Motor neuron (in vitro differentiated cells): Measurements from ENCODE around the gene RALY. TPM values are rescaled to one million over a fixed set of nuclear protein-coding genes. Genes with fewer than 3 reads are reported as not detected.

Experiments
- ATAC-seq, 8 experiments: fragments of 200-7000 bp; cut with Tn5 transposase; replicated peaks in 6 of 8; 2 replicates each; pipeline ENCODE4 v1.8.0; 2021; ENCODE audit warnings: mild to moderate bottlenecking in 8 of 8, moderate library complexity in 8 of 8
- H3K27ac ChIP-seq, 2 donors: fragments of 250-450 bp; sonication (Bioruptor Pico); 2 replicates each; pipeline ENCODE4 v1.9.0; 2021; ENCODE audit warnings: antibody characterized with exemption in 2 of 2, mild to moderate bottlenecking in 2 of 2, moderate library complexity in 1 of 2
- H3K4me1 ChIP-seq, 2 donors: fragments of 250-450 bp; sonication (Bioruptor Pico); replicated peaks in 1 of 2; 2 replicates each; pipeline ENCODE4 v1.6.1; 2021; ENCODE audit warnings: antibody characterized with exemption in 2 of 2, mild to moderate bottlenecking in 2 of 2, moderate library complexity in 1 of 2
- H3K4me3 ChIP-seq, 5 donors: fragments of 250-450 bp; sonication (Bioruptor Pico); 2 replicates each; pipeline ENCODE4 v1.9.0; 2021; ENCODE audit warnings: antibody characterized with exemption in 5 of 5, mild to moderate bottlenecking in 5 of 5, moderate library complexity in 4 of 5
- WGBS, 10 experiments: fragments of 450-650 bp; shearing (Covaris generic); methylation state at CpG; one replicate each; pipeline ENCODE4 v1.0.0; 2022; 5-methylcytosine and 5-hydroxymethylcytosine counted together
- in situ Hi-C, 9 experiments: fragments of 400-800 bp; cut with MboI; loops; one replicate each; pipeline ENCODE4 v1.15.0; 2021; ENCODE audit warnings: low sequenced_read_pairs in 9 of 9, low pct_unique_long_range_greater_than_20kb in 2 of 9; ENCODE audit not compliant: unreplicated experiment in 9 of 9
- total RNA-seq, 8 experiments: library from RNA; unstranded; fragments of 300-600 nt; gene quantifications; 2 replicates each; pipeline versions ENCODE4 v1.2.3 to v1.2.4, GENCODE V29; 2022

RALY gene
- total RNA-seq, 8 experiments from 2014 or later: 59.8 to 155 (median 76.3) TPM

- Histone ChIP-seq H3K4me3 (no peak overlapping the region), H3K27ac (no peak overlapping the region), H3K4me1 (peaks cover 5 to 10% of the 10 kb centered on the region in 2 donors)
- WGBS, 10 experiments: 60 to 100% (median 100%) methylated on average over 1 of the region's 1 CpG; no CpG with 5 or more reads in 4 of the 10 experiments
- in situ Hi-C loops: no loop called here
- no peak for ATAC-seq
Observed at GRCh38 chr20:34011275-34011674, 17.6 kb downstream of the RALY start.

- no peak for ATAC-seq
- H3K4me1 ChIP-seq: peaks cover 14 to 15% of the 10 kb centered on the region in 2 donors
- in situ Hi-C loops: no loop called here
- H3K4me3 ChIP-seq: no peak overlapping the region
- WGBS, 10 experiments: 77 to 98% (median 80%) methylated on average over 5 of the region's 5 CpGs; no CpG with 5 or more reads in 2 of the 10 experiments
- no peak overlapping the region for H3K27ac ChIP-seq
Observed at GRCh38 chr20:34012330-34012729, 18.6 kb downstream of the RALY start.

GRCh38 chr20:34012735-34013134 is 19.0 kb downstream of the RALY start:
- Histone ChIP-seq H3K4me1 (peaks cover 18 to 20% of the 10 kb centered on the region in 2 donors), H3K4me3 (no peak overlapping the region), H3K27ac (no peak overlapping the region)
- in situ Hi-C loops: no loop called here
- WGBS, 10 experiments: 40 to 100% (median 88%) methylated on average over 1 to 3 of the region's 3 CpGs
- ATAC-seq: no peak

- WGBS, 10 experiments: 50 to 100% (median 100%) methylated on average over 1 to 2 of the region's 2 CpGs; no CpG with 5 or more reads in 2 of the 10 experiments
- in situ Hi-C loops: no loop called here
- peaks cover 21 to 26% of the 10 kb centered on the region in 2 donors for H3K4me1 ChIP-seq
- ATAC-seq: peak in 1 of 8 experiments; percentile 25
- H3K4me3 ChIP-seq: no peak overlapping the region
- H3K27ac ChIP-seq: no peak overlapping the region
Observed at GRCh38 chr20:34013554-34013953, 19.8 kb downstream of the RALY start.

- Histone ChIP-seq H3K4me1 (peaks cover 21 to 26% of the 10 kb centered on the region in 2 donors), H3K27ac (no peak overlapping the region), H3K4me3 (no peak overlapping the region)
- ATAC-seq: no peak
- in situ Hi-C loops: no loop called here
- WGBS, 10 experiments: 71 to 100% (median 95%) methylated on average over 1 of the region's 1 CpG; no CpG with 5 or more reads in 3 of the 10 experiments
Observed at GRCh38 chr20:34014878-34015277, 21.2 kb downstream of the RALY start.

- Histone ChIP-seq H3K4me3 (no peak overlapping the region), H3K4me1 (peaks cover 16 to 26% of the 10 kb centered on the region in 2 donors), H3K27ac (no peak overlapping the region)
- in situ Hi-C loops: no loop called here
- ATAC-seq: no peak
- WGBS, 10 experiments: 67 to 100% (median 93%) methylated on average over 1 to 6 of the region's 6 CpGs
Observed at GRCh38 chr20:34015401-34016335, 22.0 kb downstream of the RALY start.

GRCh38 chr20:34016736-34017135 is 23.0 kb downstream of the RALY start:
- Histone ChIP-seq H3K4me1 (peaks cover 14 to 26% of the 10 kb centered on the region in 2 donors), H3K27ac (no peak overlapping the region), H3K4me3 (no peak overlapping the region)
- in situ Hi-C loops: no loop called here
- WGBS, 10 experiments: 41 to 75% (median 60%) methylated on average over 2 to 5 of the region's 5 CpGs; no CpG with 5 or more reads in 6 of the 10 experiments
- ATAC-seq: peak in 5 of 8 experiments; percentile 16 to 66 (median 39)

GRCh38 chr20:34017610-34018009 is 23.9 kb downstream of the RALY start:
- in situ Hi-C loops: no loop called here
- Histone ChIP-seq H3K27ac (no peak overlapping the region), H3K4me1 (peaks cover 14 to 26% of the 10 kb centered on the region in 2 donors), H3K4me3 (no peak overlapping the region)
- WGBS, 10 experiments: 75 to 88% methylated on average over 1 of the region's 1 CpG; no CpG with 5 or more reads in 8 of the 10 experiments
- peak in 4 of 8 experiments; percentile 9 to 31 (median 12) for ATAC-seq

GRCh38 chr20:34018166-34018565 is 24.5 kb downstream of the RALY start:
- H3K4me1 ChIP-seq: peaks cover 14 to 26% of the 10 kb centered on the region in 2 donors
- WGBS, 10 experiments: 67 to 100% methylated on average over 1 of the region's 1 CpG; no CpG with 5 or more reads in 8 of the 10 experiments
- in situ Hi-C loops: no loop called here
- H3K27ac ChIP-seq: no peak overlapping the region
- no peak overlapping the region for H3K4me3 ChIP-seq
- ATAC-seq: no peak

GRCh38 chr20:34022151-34022838 is 28.6 kb downstream of the RALY start:
- ATAC-seq: peak in 3 of 8 experiments; percentile 19 to 56 (median 24)

GRCh38 chr20:34022839-34023234 is 29.1 kb downstream of the RALY start:
- ATAC-seq: no peak
- 83 to 100% (median 96%) methylated on average over 1 to 3 of the region's 3 CpGs for WGBS, 10 experiments
- in situ Hi-C loops: no loop called here
- peaks cover 18 to 19% of the 10 kb centered on the region in 2 donors for H3K4me1 ChIP-seq
- H3K27ac ChIP-seq: no peak overlapping the region
- H3K4me3 ChIP-seq: no peak overlapping the region

More at GRCh38 chr20:34022151-34022838, 28.6 kb downstream of the RALY start:
- Histone ChIP-seq H3K4me1 (peaks cover 23 to 25% of the 10 kb centered on the region in 2 donors), H3K4me3 (no peak overlapping the region), H3K27ac (no peak overlapping the region)
- WGBS, 10 experiments: 56 to 100% (median 76%) methylated on average over 1 to 4 of the region's 4 CpGs
- in situ Hi-C loops: no loop called here

- Histone ChIP-seq H3K27ac (no peak overlapping the region), H3K4me1 (peaks cover 14 to 16% of the 10 kb centered on the region in 2 donors), H3K4me3 (no peak overlapping the region)
- peak in 2 of 8 experiments; percentile 22 to 23 for ATAC-seq
- 14 to 85% (median 56%) methylated on average over 1 to 6 of the region's 8 CpGs; no CpG with 5 or more reads in 2 of the 10 experiments for WGBS, 10 experiments
- in situ Hi-C loops: no loop called here
Observed at GRCh38 chr20:34023937-34024722, 30.4 kb downstream of the RALY start.
